ENCODE data around the gene PPP2R1B. TPM values are rescaled to one million over a fixed set of nuclear protein-coding genes. Genes with fewer than 3 reads are reported as not detected.

PPP2R1B gene
- total RNA-seq, 2 experiments from 2014 or later = 34.5 to 39.2 TPM

DNA sequence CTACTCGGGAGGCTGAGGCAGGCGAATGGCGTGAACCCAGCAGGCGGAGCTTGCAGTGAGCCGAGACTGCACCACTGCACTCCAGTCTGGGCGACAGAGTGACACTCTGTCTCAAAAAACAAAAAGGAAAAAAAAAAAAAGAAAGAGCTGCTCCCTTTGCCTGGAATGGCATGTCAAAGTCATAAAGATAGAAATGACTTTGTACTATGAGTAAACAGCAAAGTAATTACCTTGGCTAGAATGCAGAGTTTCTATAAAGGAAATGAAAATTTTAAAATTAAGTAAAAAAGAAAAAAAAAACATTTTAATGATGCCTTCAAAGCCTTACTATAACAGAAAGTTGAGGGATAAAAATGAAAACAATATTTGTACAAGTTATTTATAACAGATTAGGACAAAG, 10.1 kb downstream of the PPP2R1B start:
- H3K27me3 ChIP-seq (ENCODE audit: control insufficient read depth in 1 of 2, insufficient read depth in 2 of 2, low read length in 2 of 2) = no peaks in the 10 kb centered on the region
- H3K27ac ChIP-seq (ENCODE audit: low read depth in 1 of 2, low read length in 2 of 2) = no peak overlapping the region
- DNase-seq (no peak), ATAC-seq (ENCODE audit: poor library complexity) (no peak)
- intact Hi-C loops (cut with DNase I, micrococcal nuclease) = no loop called here
- TF ChIP-seq, protein P1, sequence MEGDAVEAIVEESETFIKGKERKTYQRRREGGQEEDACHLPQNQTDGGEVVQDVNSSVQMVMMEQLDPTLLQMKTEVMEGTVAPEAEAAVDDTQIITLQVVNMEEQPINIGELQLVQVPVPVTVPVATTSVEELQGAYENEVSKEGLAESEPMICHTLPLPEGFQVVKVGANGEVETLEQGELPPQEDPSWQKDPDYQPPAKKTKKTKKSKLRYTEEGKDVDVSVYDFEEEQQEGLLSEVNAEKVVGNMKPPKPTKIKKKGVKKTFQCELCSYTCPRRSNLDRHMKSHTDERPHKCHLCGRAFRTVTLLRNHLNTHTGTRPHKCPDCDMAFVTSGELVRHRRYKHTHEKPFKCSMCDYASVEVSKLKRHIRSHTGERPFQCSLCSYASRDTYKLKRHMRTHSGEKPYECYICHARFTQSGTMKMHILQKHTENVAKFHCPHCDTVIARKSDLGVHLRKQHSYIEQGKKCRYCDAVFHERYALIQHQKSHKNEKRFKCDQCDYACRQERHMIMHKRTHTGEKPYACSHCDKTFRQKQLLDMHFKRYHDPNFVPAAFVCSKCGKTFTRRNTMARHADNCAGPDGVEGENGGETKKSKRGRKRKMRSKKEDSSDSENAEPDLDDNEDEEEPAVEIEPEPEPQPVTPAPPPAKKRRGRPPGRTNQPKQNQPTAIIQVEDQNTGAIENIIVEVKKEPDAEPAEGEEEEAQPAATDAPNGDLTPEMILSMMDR (IDR thresholded peaks at IDR 0.05) = no peak
- no peaks in the 10 kb centered on the region for H3K4me1 ChIP-seq (ENCODE audit: insufficient read depth, low read length)
- Mint-ChIP-seq H3K4me1 (ENCODE audit: low read depth) (peaks cover 6% of the 10 kb centered on the region), H3K27me3 (no peaks in the 10 kb centered on the region), H3K27ac (no peak overlapping the region), H3K4me3 (no peak overlapping the region), H3K36me3 (ENCODE audit: low read depth) (peaks cover 91% of the 10 kb centered on the region), H3K9me3 (no peaks in the 10 kb centered on the region)
- CTCF ChIA-PET = interaction anchor here (0.7 kb wide), 1 partner anchor 11 kb away, joined by 3 read pairs; no protein-coding TSS in a partner anchor
- H3K9me3 ChIP-seq (ENCODE audit: control insufficient read depth in 1 of 2, insufficient read depth in 1 of 2, low read length in 2 of 2) = no peaks in the 10 kb centered on the region
- POLR2A ChIA-PET = interaction anchor here (0.7 kb wide), 1 partner anchor 472 kb away, joined by 3 read pairs; no protein-coding TSS in a partner anchor
- no peak overlapping the region for H3K4me3 ChIP-seq (ENCODE audit: low read length)
- H3K36me3 ChIP-seq (ENCODE audit: insufficient read depth, low read length) = peaks cover 84% of the 10 kb centered on the region

DNA sequence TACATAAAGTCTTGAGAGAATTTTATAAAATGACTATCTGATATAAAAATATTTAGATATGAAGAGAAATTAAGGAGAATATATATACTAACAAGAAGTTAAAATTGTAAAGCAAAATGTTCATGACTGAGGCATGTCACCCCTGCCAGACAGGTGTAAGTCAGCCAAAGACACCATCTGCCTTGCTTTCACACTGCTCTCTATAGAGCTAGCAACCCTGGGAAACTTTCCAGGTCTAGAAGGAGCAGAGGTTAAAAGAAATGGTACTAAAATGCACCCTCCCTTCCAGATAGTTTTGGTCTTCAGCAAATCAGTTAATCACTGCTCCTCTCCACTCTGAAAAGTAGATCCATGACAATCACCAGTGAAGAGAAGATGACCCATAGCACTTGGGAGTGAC, 16.5 kb downstream of the PPP2R1B start:
- POLR2A ChIA-PET = no interaction called here
- ATAC-seq (ENCODE audit: poor library complexity) = no peak
- Mint-ChIP-seq H3K4me3 (no peak overlapping the region), H3K36me3 (ENCODE audit: low read depth) (peaks cover 97% of the 10 kb centered on the region), H3K4me1 (ENCODE audit: low read depth) (peaks cover 4% of the 10 kb centered on the region), H3K27me3 (no peaks in the 10 kb centered on the region), H3K9me3 (peaks cover 2% of the 10 kb centered on the region), H3K27ac (no peak overlapping the region)
- Histone ChIP-seq H3K27ac (ENCODE audit: low read depth in 1 of 2, low read length in 2 of 2) (no peak overlapping the region), H3K4me1 (ENCODE audit: insufficient read depth, low read length) (no peaks in the 10 kb centered on the region), H3K9me3 (ENCODE audit: control insufficient read depth in 1 of 2, insufficient read depth in 1 of 2, low read length in 2 of 2) (no peaks in the 10 kb centered on the region), H3K36me3 (ENCODE audit: insufficient read depth, low read length) (peaks cover 80% of the 10 kb centered on the region), H3K4me3 (ENCODE audit: low read length) (no peak overlapping the region), H3K27me3 (ENCODE audit: control insufficient read depth in 1 of 2, insufficient read depth in 2 of 2, low read length in 2 of 2) (no peaks in the 10 kb centered on the region)
- no peak for DNase-seq
- CTCF ChIA-PET = no interaction called here
- TF ChIP-seq, protein P1 (IDR thresholded peaks at IDR 0.05) = no peak
- intact Hi-C loops (cut with DNase I, micrococcal nuclease) = no loop called here

DNA sequence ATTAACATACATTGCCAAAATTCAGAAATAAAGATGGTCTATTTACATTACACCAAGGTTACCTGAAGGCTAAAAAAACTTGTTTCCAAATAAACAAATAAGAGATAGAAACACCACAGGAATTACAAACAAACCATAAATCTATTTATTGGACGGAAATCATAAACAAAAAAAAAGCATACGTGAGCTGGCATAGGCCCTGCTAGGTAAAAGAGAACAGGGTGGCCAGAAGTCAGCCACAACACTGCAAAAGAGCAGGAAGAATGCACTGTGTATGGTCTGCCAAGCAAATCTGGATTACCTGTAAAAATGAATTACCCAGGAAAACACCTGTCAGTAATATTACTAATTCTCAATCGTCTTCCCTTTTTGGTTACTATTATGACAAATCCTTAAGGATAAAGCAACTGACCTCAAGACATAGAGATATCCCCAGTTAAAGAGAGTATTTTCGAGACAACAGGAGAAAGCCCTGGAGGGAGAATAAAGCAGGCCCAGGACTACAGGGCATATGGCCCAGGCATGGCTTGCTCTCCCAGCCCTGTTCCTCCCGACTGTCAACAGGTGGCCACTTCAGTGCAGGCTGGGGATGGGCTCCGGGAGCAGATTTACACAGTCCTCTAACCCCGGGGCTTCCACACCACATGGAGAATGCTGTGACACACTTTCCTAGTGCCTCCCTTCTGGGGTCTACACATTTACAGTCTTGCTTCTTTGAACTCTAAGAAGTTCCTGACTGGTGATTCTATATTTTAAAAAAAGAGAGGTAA, 18.0 kb downstream of the PPP2R1B start:
- TF ChIP-seq, protein P1 (IDR thresholded peaks at IDR 0.05) = no peak
- intact Hi-C loops (cut with DNase I, micrococcal nuclease) = no loop called here
- H3K27me3 ChIP-seq (ENCODE audit: control insufficient read depth in 1 of 2, insufficient read depth in 2 of 2, low read length in 2 of 2) = no peaks in the 10 kb centered on the region
- H3K27me3 Mint-ChIP-seq = no peaks in the 10 kb centered on the region
- no peaks in the 10 kb centered on the region for H3K4me1 ChIP-seq (ENCODE audit: insufficient read depth, low read length)
- ChIA-PET POLR2A (no interaction called here), CTCF (no interaction called here)
- no peak overlapping the region for H3K27ac Mint-ChIP-seq
- no peak for DNase-seq
- peaks cover 2% of the 10 kb centered on the region for H3K9me3 Mint-ChIP-seq
- peaks cover 97% of the 10 kb centered on the region for H3K36me3 Mint-ChIP-seq (ENCODE audit: low read depth)
- no peaks in the 10 kb centered on the region for H3K9me3 ChIP-seq (ENCODE audit: control insufficient read depth in 1 of 2, insufficient read depth in 1 of 2, low read length in 2 of 2)
- H3K36me3 ChIP-seq (ENCODE audit: insufficient read depth, low read length) = peaks cover 80% of the 10 kb centered on the region
- no peak for ATAC-seq (ENCODE audit: poor library complexity)
- H3K4me3 ChIP-seq (ENCODE audit: low read length) = no peak overlapping the region
- no peak overlapping the region for H3K27ac ChIP-seq (ENCODE audit: low read depth in 1 of 2, low read length in 2 of 2)
- H3K4me3 Mint-ChIP-seq = no peak overlapping the region
- peaks cover 4% of the 10 kb centered on the region for H3K4me1 Mint-ChIP-seq (ENCODE audit: low read depth)

All from CD4-positive, alpha-beta T cell (primary cell).